Testis (tissue), 2 donors: ENCODE results near the gene OMA1.

Experiments
- CTCF ChIP-seq, 3 experiments: fragments of 450-650 bp in 2 of 3; fragments of 200-600 bp in 1 of 3; sonication (generic) in 1 of 3; IDR thresholded peaks; one replicate each; pipeline ENCODE4 v1.5.1; 2016 to 2019; ENCODE audit warnings: antibody characterized with exemption in 3 of 3, mild to moderate bottlenecking in 2 of 3, moderate library complexity in 1 of 3
- POLR2A ChIP-seq: fragments of 450-650 bp; IDR thresholded peaks from one replicate; pipeline ENCODE4 v1.6.1; 2017; ENCODE audit warnings: antibody characterized with exemption, mild to moderate bottlenecking, moderate library complexity

GRCh38 chr1:58508629-58509028, 37.9 kb downstream of the OMA1 start:
- TF ChIP-seq CTCF (IDR thresholded peaks at IDR 0.05) (no peak), POLR2A (no peak)
